ENCODE data around the gene IL23A. TPM values are rescaled to one million over a fixed set of nuclear protein-coding genes. Genes with fewer than 3 reads are reported as not detected.
"Not testable (repeated sequence)": the region's sequence is repeated elsewhere in the genome, so short reads cannot be mapped to it uniquely, and the experiment has no call there.

The IL23A gene
- total RNA-seq, 2 donors from 2014 or later = not detected

- no peaks in the 10 kb centered on the region for H3K9me3 ChIP-seq
- H3K4me3 ChIP-seq = no peak overlapping the region
- H3K36me3 ChIP-seq = peaks cover 0 to 1% of the 10 kb centered on the region in 2 donors
- no peaks in the 10 kb centered on the region for H3K4me1 ChIP-seq (replicated peaks)
- TF ChIP-seq POLR2AphosphoS5 (IDR thresholded peaks at IDR 0.05) = no peak
- no peaks in the 10 kb centered on the region for H3K27me3 ChIP-seq (replicated peaks; ENCODE audit: insufficient read depth)
- WGBS = 86% methylated on average over 8 of the region's 8 CpGs
- H3K27ac ChIP-seq = no peak overlapping the region
- DNase-seq (ENCODE audit: low spot score) = no peak
- intact Hi-C loops (cut with DNase I) = no loop called here
These were observed 882 bp upstream of the IL23A start for GRCh38 chr12:56337753-56338251.

- Histone ChIP-seq H3K9me3 (no peaks in the 10 kb centered on the region), H3K4me3 (no peak overlapping the region), H3K27ac (no peak overlapping the region), H3K36me3 (peaks cover 5 to 8% of the 10 kb centered on the region in 2 donors), H3K4me1 (replicated peaks) (no peaks in the 10 kb centered on the region), H3K27me3 (replicated peaks; ENCODE audit: insufficient read depth) (no peaks in the 10 kb centered on the region)
- no peak for DNase-seq (ENCODE audit: low spot score)
- WGBS = 91% methylated on average over 1 of the region's 1 CpG
- intact Hi-C loops (cut with DNase I) = no loop called here
- TF ChIP-seq POLR2AphosphoS5 (IDR thresholded peaks at IDR 0.05) (no peak), POLR2A (IDR thresholded peaks at IDR 0.05) (no peak), CTCF (IDR thresholded peaks at IDR 0.05) (no peak)
These were observed 406 bp downstream of the IL23A start for GRCh38 chr12:56339158-56339422.

GRCh38 chr12:56341616-56342015 lies 2.9 kb downstream of the IL23A start:
- H3K9me3 ChIP-seq = no peaks in the 10 kb centered on the region
- no peak for DNase-seq (ENCODE audit: low spot score)
- WGBS = 10% methylated on average over 1 of the region's 1 CpG
- no peaks in the 10 kb centered on the region for H3K4me1 ChIP-seq (replicated peaks)
- no peaks in the 10 kb centered on the region for H3K27me3 ChIP-seq (replicated peaks; ENCODE audit: insufficient read depth)
- H3K27ac ChIP-seq = no peak overlapping the region
- H3K36me3 ChIP-seq = peaks cover 6 to 11% of the 10 kb centered on the region in 2 donors
- TF ChIP-seq CTCF (IDR thresholded peaks at IDR 0.05) (no peak), POLR2AphosphoS5 (IDR thresholded peaks at IDR 0.05) (no peak), POLR2A (IDR thresholded peaks at IDR 0.05) (no peak)
- no peak overlapping the region for H3K4me3 ChIP-seq
- intact Hi-C loops (cut with DNase I) = no loop called here

GRCh38 chr12:56342290-56342689 lies 3.6 kb downstream of the IL23A start:
- WGBS = 94% methylated on average over 2 of the region's 2 CpGs
- peaks cover 10 to 11% of the 10 kb centered on the region in 2 donors for H3K36me3 ChIP-seq
- DNase-seq (ENCODE audit: low spot score); H3K4me3 ChIP-seq; H3K9me3 ChIP-seq; H3K4me1 ChIP-seq (replicated peaks); H3K27me3 ChIP-seq (replicated peaks; ENCODE audit: insufficient read depth); intact Hi-C loops (cut with DNase I); H3K27ac ChIP-seq: not testable (repeated sequence)

- 80% methylated on average over 7 of the region's 7 CpGs for WGBS
- Histone ChIP-seq H3K27ac (no peak overlapping the region), H3K4me1 (replicated peaks) (no peaks in the 10 kb centered on the region), H3K27me3 (replicated peaks; ENCODE audit: insufficient read depth) (no peaks in the 10 kb centered on the region), H3K36me3 (peaks cover 26 to 40% of the 10 kb centered on the region in 2 donors), H3K9me3 (no peaks in the 10 kb centered on the region), H3K4me3 (no peak overlapping the region)
- intact Hi-C loops (cut with DNase I) = no loop called here
- DNase-seq (ENCODE audit: low spot score) = no peak
- TF ChIP-seq POLR2AphosphoS5 (IDR thresholded peaks at IDR 0.05) (no peak), CTCF (IDR thresholded peaks at IDR 0.05) (no peak), POLR2A (IDR thresholded peaks at IDR 0.05) (no peak)
These were observed 8.0 kb downstream of the IL23A start for GRCh38 chr12:56346675-56347074.

- H3K27me3 ChIP-seq (replicated peaks; ENCODE audit: insufficient read depth); H3K27ac ChIP-seq; H3K4me3 ChIP-seq; DNase-seq (ENCODE audit: low spot score); H3K9me3 ChIP-seq; intact Hi-C loops (cut with DNase I); H3K4me1 ChIP-seq (replicated peaks): not testable (repeated sequence)
- peaks cover 26 to 40% of the 10 kb centered on the region in 2 donors for H3K36me3 ChIP-seq
- 92% methylated on average over 9 of the region's 9 CpGs for WGBS
These were observed 8.6 kb downstream of the IL23A start for GRCh38 chr12:56347255-56347654.

Measured in prostate gland (tissue), 2 donors.